GM12864 (cell line): ENCODE data around the gene CYLD.

Source experiments
- DNase-seq: peaks from one replicate; pipeline ENCODE4 v3.0.0-alpha.2; 2011; ENCODE audit warnings: low read depth
- H3K4me3 ChIP-seq: 2 replicates; pipeline ENCODE4 v1.5.1; 2011; ENCODE audit warnings: mild to moderate bottlenecking, low read depth, low read length, control low read depth
- CTCF ChIP-seq: IDR thresholded peaks from 2 replicates; pipeline ENCODE4 v1.5.1; 2011; ENCODE audit warnings: low read depth, mild to moderate bottlenecking, moderate library complexity, low read length, control low read depth, inconsistent platforms; ENCODE audit errors: missing control alignments

CYLD gene

GRCh38 chr16:50796829-50797228, 54.9 kb downstream of the CYLD start:
- TF ChIP-seq CTCF: no peak
- no peak for DNase-seq
- no peak overlapping the region for H3K4me3 ChIP-seq

- no peak overlapping the region for H3K4me3 ChIP-seq
- no peak for TF ChIP-seq CTCF
- DNase-seq: no peak
Measured at GRCh38 chr16:50797456-50797855, 55.6 kb downstream of the CYLD start.

- no peak for TF ChIP-seq CTCF
Measured at GRCh38 chr16:50800074-50800473, 58.2 kb downstream of the CYLD start.

GRCh38 chr16:50801036-50801435, 59.1 kb downstream of the CYLD start:
- no peak for DNase-seq
- no peak for TF ChIP-seq CTCF
- H3K4me3 ChIP-seq: no peak overlapping the region

More at GRCh38 chr16:50800074-50800473, 58.2 kb downstream of the CYLD start:
- DNase-seq: no peak
- no peak overlapping the region for H3K4me3 ChIP-seq

- no peak overlapping the region for H3K4me3 ChIP-seq
- TF ChIP-seq CTCF: no peak
- DNase-seq: no peak
Measured at GRCh38 chr16:50802000-50802399, 60.1 kb downstream of the CYLD start.

- H3K4me3 ChIP-seq: no peak overlapping the region
Measured at GRCh38 chr16:50802961-50803360, 61.1 kb downstream of the CYLD start.

More at GRCh38 chr16:50802961-50803360, 61.1 kb downstream of the CYLD start:
- DNase-seq: no peak
- TF ChIP-seq CTCF: no peak
